Measurements from ENCODE around the gene CHD9. TPM values are rescaled to one million over a fixed set of nuclear protein-coding genes. Genes with fewer than 3 reads are reported as not detected.
"Not testable (repeated sequence)": the region's sequence is repeated elsewhere in the genome, so short reads cannot be mapped to it uniquely, and the experiment has no call there.

CHD9 gene
- total RNA-seq, 1 donor from 2014 or later = 71.4 TPM

- no peak for DNase-seq (ENCODE audit: low spot score)
These were observed 9.2 kb upstream of the CHD9 start for GRCh38 chr16:53045341-53046220.

- DNase-seq (ENCODE audit: low spot score) = not testable (repeated sequence)
These were observed 7.3 kb upstream of the CHD9 start for GRCh38 chr16:53047515-53047914.

GRCh38 chr16:53048139-53048915, 6.5 kb upstream of the CHD9 start:
- DNase-seq (ENCODE audit: low spot score) = peak; percentile 43

GRCh38 chr16:53051255-53051654, 3.5 kb upstream of the CHD9 start:
- DNase-seq (ENCODE audit: low spot score) = not testable (repeated sequence)

GRCh38 chr16:53052519-53053501, 2.0 kb upstream of the CHD9 start, which contains the start of gene CHD9NB:
Gene CHD9NB, minus strand, starts transcription at chr16:53052897. Its CDS starts 8,739 bp downstream, at chr16:53044158.
- DNase-seq (ENCODE audit: low spot score) = peak; percentile 73

- DNase-seq (ENCODE audit: low spot score) = peak; percentile 50
These were observed 673 bp upstream of the CHD9 start for GRCh38 chr16:53053967-53054669.

GRCh38 chr16:53055541-53056391, 975 bp downstream of the CHD9 start:
- peak; percentile 46 for DNase-seq (ENCODE audit: low spot score)

- no peak for DNase-seq (ENCODE audit: low spot score)
These were observed 1.6 kb downstream of the CHD9 start for GRCh38 chr16:53056392-53056881.

GRCh38 chr16:53057658-53058057, 2.9 kb downstream of the CHD9 start:
- DNase-seq (ENCODE audit: low spot score) = no peak

GRCh38 chr16:53058441-53058840, 3.6 kb downstream of the CHD9 start:
- DNase-seq (ENCODE audit: low spot score) = no peak

- no peak for DNase-seq (ENCODE audit: low spot score)
These were observed 4.1 kb downstream of the CHD9 start for GRCh38 chr16:53058882-53059281.

GRCh38 chr16:53059672-53060071, 4.9 kb downstream of the CHD9 start:
- no peak for DNase-seq (ENCODE audit: low spot score)

GRCh38 chr16:53061256-53061655, 6.5 kb downstream of the CHD9 start:
- DNase-seq (ENCODE audit: low spot score) = no peak

- no peak for DNase-seq (ENCODE audit: low spot score)
These were observed 6.9 kb downstream of the CHD9 start for GRCh38 chr16:53061701-53062159.

- DNase-seq (ENCODE audit: low spot score) = no peak
These were observed 9.3 kb downstream of the CHD9 start for GRCh38 chr16:53064081-53064578.

- no peak for DNase-seq (ENCODE audit: low spot score)
These were observed 10.8 kb downstream of the CHD9 start for GRCh38 chr16:53065461-53066061.

- no peak for DNase-seq (ENCODE audit: low spot score)
These were observed 12.9 kb downstream of the CHD9 start for GRCh38 chr16:53067675-53068074.

- no peak for DNase-seq (ENCODE audit: low spot score)
These were observed 13.6 kb downstream of the CHD9 start for GRCh38 chr16:53068423-53068833.

- no peak for DNase-seq (ENCODE audit: low spot score)
These were observed 15.0 kb downstream of the CHD9 start for GRCh38 chr16:53069772-53070171.

All from mucosa of gallbladder (tissue), 1 donor.